Measurements from ENCODE around the gene DCAKD.
A peak's percentile ranks its signal among the peaks of the same experiment; 100 is the strongest.

The DCAKD gene

GRCh38 chr17:45051060-45051719 lies at the start of gene DCAKD:
TSS of gene DCAKD (minus strand) at chr17:45051632. CDS start at chr17:45034885, 16,747 bp downstream.
- no peaks in the 10 kb centered on the region for H3K9me3 Mint-ChIP-seq
- ATAC-seq (peak; percentile 94), DNase-seq (peak; percentile 91)
- H3K4me1 Mint-ChIP-seq = peaks cover 60% of the 10 kb centered on the region
- peak within 1 kb of the TSS; percentile 96 for H3K27ac Mint-ChIP-seq
- H3K27me3 Mint-ChIP-seq = no peaks in the 10 kb centered on the region
- peak within 1 kb of the TSS; percentile 91 for H3K4me3 Mint-ChIP-seq
- peaks cover 21% of the 10 kb centered on the region for H3K36me3 Mint-ChIP-seq (ENCODE audit: low read depth)

GRCh38 chr17:45098869-45099616 lies 47.6 kb upstream of the DCAKD start:
- Mint-ChIP-seq H3K27me3 (no peaks in the 10 kb centered on the region), H3K36me3 (ENCODE audit: low read depth) (peaks cover 50% of the 10 kb centered on the region), H3K27ac (no peak overlapping the region), H3K4me3 (no peak overlapping the region), H3K9me3 (no peaks in the 10 kb centered on the region), H3K4me1 (no peaks in the 10 kb centered on the region)
- DNase-seq = peak; percentile 79
- ATAC-seq = peak; percentile 81

- H3K9me3 Mint-ChIP-seq = no peaks in the 10 kb centered on the region
- no peak overlapping the region for H3K4me3 Mint-ChIP-seq
- H3K27me3 Mint-ChIP-seq = no peaks in the 10 kb centered on the region
- no peaks in the 10 kb centered on the region for H3K4me1 Mint-ChIP-seq
- DNase-seq = no peak
- ATAC-seq = no peak
- H3K36me3 Mint-ChIP-seq (ENCODE audit: low read depth) = peaks cover 55% of the 10 kb centered on the region
- no peak overlapping the region for H3K27ac Mint-ChIP-seq
Observed at GRCh38 chr17:45098081-45098868, 46.8 kb upstream of the DCAKD start.

- no peaks in the 10 kb centered on the region for H3K27me3 Mint-ChIP-seq
- no peak overlapping the region for H3K4me3 Mint-ChIP-seq
- H3K27ac Mint-ChIP-seq = no peak overlapping the region
- H3K9me3 Mint-ChIP-seq = no peaks in the 10 kb centered on the region
- H3K4me1 Mint-ChIP-seq = no peaks in the 10 kb centered on the region
- DNase-seq = no peak
- no peak for ATAC-seq
- H3K36me3 Mint-ChIP-seq (ENCODE audit: low read depth) = peaks cover 55% of the 10 kb centered on the region
Observed at GRCh38 chr17:45096926-45097325, 45.5 kb upstream of the DCAKD start.

- no peak for DNase-seq
- no peak overlapping the region for H3K4me3 Mint-ChIP-seq
- H3K36me3 Mint-ChIP-seq (ENCODE audit: low read depth) = peaks cover 55% of the 10 kb centered on the region
- H3K4me1 Mint-ChIP-seq = no peaks in the 10 kb centered on the region
- no peak for ATAC-seq
- H3K27ac Mint-ChIP-seq = peak overlapping the region; percentile 45
- no peaks in the 10 kb centered on the region for H3K9me3 Mint-ChIP-seq
- no peaks in the 10 kb centered on the region for H3K27me3 Mint-ChIP-seq
Observed at GRCh38 chr17:45096141-45096540, 44.7 kb upstream of the DCAKD start.

- no peaks in the 10 kb centered on the region for H3K4me1 Mint-ChIP-seq
- no peak for DNase-seq
Observed at GRCh38 chr17:45093444-45094110, 42.1 kb upstream of the DCAKD start.

GRCh38 chr17:45092911-45093430 lies 41.5 kb upstream of the DCAKD start:
- DNase-seq (no peak), ATAC-seq (no peak)
- Mint-ChIP-seq H3K4me3 (no peak overlapping the region), H3K27ac (no peak overlapping the region), H3K4me1 (no peaks in the 10 kb centered on the region), H3K9me3 (no peaks in the 10 kb centered on the region), H3K36me3 (ENCODE audit: low read depth) (peaks cover 58% of the 10 kb centered on the region), H3K27me3 (no peaks in the 10 kb centered on the region)

More at GRCh38 chr17:45093444-45094110, 42.1 kb upstream of the DCAKD start:
- Mint-ChIP-seq H3K27me3 (no peaks in the 10 kb centered on the region), H3K9me3 (no peaks in the 10 kb centered on the region), H3K27ac (no peak overlapping the region), H3K4me3 (no peak overlapping the region), H3K36me3 (ENCODE audit: low read depth) (peaks cover 60% of the 10 kb centered on the region)
- no peak for ATAC-seq

GRCh38 chr17:45091778-45092425 lies 40.5 kb upstream of the DCAKD start:
- H3K4me3 Mint-ChIP-seq = no peak overlapping the region
- ATAC-seq (no peak), DNase-seq (no peak)
- H3K27me3 Mint-ChIP-seq = no peaks in the 10 kb centered on the region
- H3K27ac Mint-ChIP-seq = no peak overlapping the region
- H3K9me3 Mint-ChIP-seq = no peaks in the 10 kb centered on the region
- no peaks in the 10 kb centered on the region for H3K4me1 Mint-ChIP-seq
- peaks cover 60% of the 10 kb centered on the region for H3K36me3 Mint-ChIP-seq (ENCODE audit: low read depth)

- H3K27ac Mint-ChIP-seq = no peak overlapping the region
- H3K4me1 Mint-ChIP-seq = no peaks in the 10 kb centered on the region
- no peaks in the 10 kb centered on the region for H3K9me3 Mint-ChIP-seq
- peaks cover 58% of the 10 kb centered on the region for H3K36me3 Mint-ChIP-seq (ENCODE audit: low read depth)
- no peak for DNase-seq
- ATAC-seq = no peak
- H3K27me3 Mint-ChIP-seq = no peaks in the 10 kb centered on the region
- no peak overlapping the region for H3K4me3 Mint-ChIP-seq
Observed at GRCh38 chr17:45090711-45091110, 39.3 kb upstream of the DCAKD start.

- Mint-ChIP-seq H3K4me1 (no peaks in the 10 kb centered on the region), H3K27ac (no peak overlapping the region), H3K36me3 (ENCODE audit: low read depth) (peaks cover 48% of the 10 kb centered on the region), H3K4me3 (no peak overlapping the region), H3K9me3 (no peaks in the 10 kb centered on the region), H3K27me3 (no peaks in the 10 kb centered on the region)
- DNase-seq = no peak
- ATAC-seq = no peak
Observed at GRCh38 chr17:45088741-45089140, 37.3 kb upstream of the DCAKD start.

GRCh38 chr17:45087978-45088377 lies 36.5 kb upstream of the DCAKD start:
- peaks cover 43% of the 10 kb centered on the region for H3K36me3 Mint-ChIP-seq (ENCODE audit: low read depth)
- ATAC-seq = no peak
- no peaks in the 10 kb centered on the region for H3K9me3 Mint-ChIP-seq

GRCh38 chr17:45087504-45087975 lies 36.1 kb upstream of the DCAKD start:
- no peak for ATAC-seq
- no peaks in the 10 kb centered on the region for H3K4me1 Mint-ChIP-seq
- no peak overlapping the region for H3K27ac Mint-ChIP-seq
- H3K36me3 Mint-ChIP-seq (ENCODE audit: low read depth) = peaks cover 42% of the 10 kb centered on the region
- H3K27me3 Mint-ChIP-seq = no peaks in the 10 kb centered on the region
- H3K9me3 Mint-ChIP-seq = no peaks in the 10 kb centered on the region
- no peak for DNase-seq
- no peak overlapping the region for H3K4me3 Mint-ChIP-seq

More at GRCh38 chr17:45087978-45088377, 36.5 kb upstream of the DCAKD start:
- Mint-ChIP-seq H3K27me3 (no peaks in the 10 kb centered on the region), H3K4me3 (no peak overlapping the region), H3K27ac (no peak overlapping the region), H3K4me1 (no peaks in the 10 kb centered on the region)
- DNase-seq = no peak

GRCh38 chr17:45086865-45087503 lies 35.6 kb upstream of the DCAKD start:
- no peaks in the 10 kb centered on the region for H3K4me1 Mint-ChIP-seq
- ATAC-seq (no peak), DNase-seq (no peak)
- H3K27ac Mint-ChIP-seq = no peak overlapping the region
- peaks cover 43% of the 10 kb centered on the region for H3K36me3 Mint-ChIP-seq (ENCODE audit: low read depth)
- no peak overlapping the region for H3K4me3 Mint-ChIP-seq
- H3K9me3 Mint-ChIP-seq = no peaks in the 10 kb centered on the region
- no peaks in the 10 kb centered on the region for H3K27me3 Mint-ChIP-seq
